Amygdala (tissue), 56 donors: ENCODE results near the gene SERGEF.
"Not testable (repeated sequence)": the region's sequence is repeated elsewhere in the genome, so short reads cannot be mapped to it uniquely, and the experiment has no call there.

ENCODE experiments used
- DNase-seq, 56 donors: peaks; one replicate each; lab custom pipeline; 2025; lab: John Stamatoyannopoulos, UW

The SERGEF gene

GRCh38 chr11:17917556-17917955 is 95.3 kb downstream of the SERGEF start:
- no peak for DNase-seq

GRCh38 chr11:17915500-17916143 is 97.2 kb downstream of the SERGEF start:
- no peak for DNase-seq

- no peak for DNase-seq
Measured at GRCh38 chr11:17914957-17915356, 97.9 kb downstream of the SERGEF start.

GRCh38 chr11:17907046-17907445 is 105.8 kb downstream of the SERGEF start:
- no peak for DNase-seq

GRCh38 chr11:17906436-17906835 is 106.4 kb downstream of the SERGEF start:
- DNase-seq, result peak in 35 of 56 donors; percentile 9 to 61 (median 29)

GRCh38 chr11:17905477-17905876 is 107.4 kb downstream of the SERGEF start:
- DNase-seq, result no peak

GRCh38 chr11:17901481-17901880 is 111.4 kb downstream of the SERGEF start:
- DNase-seq, result no peak

- DNase-seq, result no peak
Measured at GRCh38 chr11:17898782-17899181, 114.1 kb downstream of the SERGEF start.

GRCh38 chr11:17898071-17898470 is 114.8 kb downstream of the SERGEF start:
- DNase-seq, result no peak

GRCh38 chr11:17897495-17897894 is 115.4 kb downstream of the SERGEF start:
- DNase-seq, result no peak

- DNase-seq, result not testable (repeated sequence)
Measured at GRCh38 chr11:17896496-17897151, 116.2 kb downstream of the SERGEF start.

GRCh38 chr11:17894929-17895658 is 117.8 kb downstream of the SERGEF start:
- peak in 36 of 56 donors; percentile 5 to 71 (median 35) for DNase-seq

- DNase-seq, result no peak
Measured at GRCh38 chr11:17892409-17892808, 120.4 kb downstream of the SERGEF start.

- no peak for DNase-seq
Measured at GRCh38 chr11:17890325-17890724, 122.5 kb downstream of the SERGEF start.

GRCh38 chr11:17887779-17888178 is 125.1 kb downstream of the SERGEF start:
- no peak for DNase-seq

- DNase-seq, result no peak
Measured at GRCh38 chr11:17883946-17884345, 128.9 kb downstream of the SERGEF start.

- DNase-seq, result no peak
Measured at GRCh38 chr11:17883057-17883456, 129.8 kb downstream of the SERGEF start.

- DNase-seq, result no peak
Measured at GRCh38 chr11:17878743-17879142, 134.1 kb downstream of the SERGEF start.

- no peak for DNase-seq
Measured at GRCh38 chr11:17877886-17878285, 135.0 kb downstream of the SERGEF start.

GRCh38 chr11:17876827-17877226 is 136.0 kb downstream of the SERGEF start:
- DNase-seq, result no peak

GRCh38 chr11:17875891-17876290 is 137.0 kb downstream of the SERGEF start:
- no peak for DNase-seq

- peak in 13 of 56 donors; percentile 2 to 53 (median 11) for DNase-seq
Measured at GRCh38 chr11:17873586-17873985, 139.3 kb downstream of the SERGEF start.
